CD4-positive, CD25-positive, alpha-beta regulatory T cell (primary cell): ENCODE measurements around the gene RAD51B. TPM values are rescaled to one million over a fixed set of nuclear protein-coding genes. Genes with fewer than 3 reads are reported as not detected.
A peak's percentile ranks its signal among the peaks of the same experiment; 100 is the strongest.

Experiments used
- ATAC-seq, 2 donors: fragments of 150-1000 bp; cut with Tn5 transposase; one replicate each; pipeline ENCODE4 v1.10.0; 2021; ENCODE audit warnings: low read depth in 2 of 2, moderate number of reproducible peaks in 2 of 2, moderate library complexity in 1 of 2
- DNase-seq, 3 donors: peaks; one replicate each; pipeline versions ENCODE4 v3.0.0 to v3.0.0-alpha.2; 2012 to 2022; ENCODE audit warnings: mixed read lengths in 1 of 3
- H3K27ac ChIP-seq: one replicate; pipeline ENCODE4 v1.7.0; 2013; ENCODE audit warnings: mild to moderate bottlenecking, low read length; ENCODE audit not compliant: insufficient read depth, poor library complexity, severe bottlenecking
- H3K27me3 ChIP-seq: one replicate; pipeline ENCODE4 v1.7.0; 2013; ENCODE audit warnings: low read length; ENCODE audit not compliant: control insufficient read depth, insufficient read depth
- H3K36me3 ChIP-seq: one replicate; pipeline ENCODE4 v1.7.0; 2013; ENCODE audit warnings: mild to moderate bottlenecking, low read length, moderate library complexity; ENCODE audit not compliant: control insufficient read depth, insufficient read depth
- H3K4me1 ChIP-seq: 2 replicates; pipeline ENCODE4 v1.7.0; 2013; ENCODE audit warnings: mild to moderate bottlenecking, low read length; ENCODE audit not compliant: insufficient read depth, control insufficient read depth, poor library complexity, severe bottlenecking
- H3K4me3 ChIP-seq: one replicate; pipeline ENCODE4 v1.7.0; 2013; ENCODE audit warnings: low read depth, mild to moderate bottlenecking, low read length, moderate library complexity
- H3K9me3 ChIP-seq, 2 experiments: 1 replicate in 1 of 2; 2 replicates in 1 of 2; pipeline ENCODE4 v1.7.0; 2013; ENCODE audit warnings: low read length in 2 of 2, mild to moderate bottlenecking in 1 of 2, moderate library complexity in 1 of 2; ENCODE audit not compliant: control insufficient read depth in 2 of 2
- H3K27ac Mint-ChIP-seq, 3 donors: one replicate each; pipeline ENCODE4 v1.8.0; 2020 to 2022; ENCODE audit warnings: mild to moderate bottlenecking in 3 of 3, mixed read lengths in 3 of 3, moderate library complexity in 2 of 3
- H3K27me3 Mint-ChIP-seq: one replicate; pipeline ENCODE4 v1.8.0; 2022; ENCODE audit warnings: mild to moderate bottlenecking, mixed read lengths
- H3K36me3 Mint-ChIP-seq: one replicate; pipeline ENCODE4 v1.8.0; 2020; ENCODE audit warnings: mixed read lengths
- H3K4me1 Mint-ChIP-seq, 4 donors: one replicate each; pipeline ENCODE4 v1.8.0; 2020 to 2022; ENCODE audit warnings: mixed read lengths in 4 of 4, mild to moderate bottlenecking in 1 of 4
- H3K4me3 Mint-ChIP-seq, 4 donors: one replicate each; pipeline ENCODE4 v1.8.0; 2020 to 2022; ENCODE audit warnings: mild to moderate bottlenecking in 4 of 4, mixed read lengths in 4 of 4, moderate library complexity in 3 of 4
- H3K9me3 Mint-ChIP-seq, 7 donors: one replicate each; pipeline ENCODE4 v1.8.0; 2020 to 2022; ENCODE audit warnings: mixed read lengths in 7 of 7, mild to moderate bottlenecking in 3 of 7, moderate library complexity in 2 of 7
- polyA plus RNA-seq, 4 donors: library from polyadenylated mRNA; unstranded; fragments of 300-500 nt; fragmentation: Illumina TruSeq; gene quantifications; one replicate each; pipeline ENCODE4 v1.2.3, GENCODE V29; 2021
- total RNA-seq: library from RNA; stranded (reverse); gene quantifications from one replicate; pipeline ENCODE4 v1.2.3, GENCODE V29; 2022

RAD51B gene
- total and polyA plus RNA-seq, 5 donors from 2014 or later: 19.1 to 40.2 (median 28.1) TPM

DNA sequence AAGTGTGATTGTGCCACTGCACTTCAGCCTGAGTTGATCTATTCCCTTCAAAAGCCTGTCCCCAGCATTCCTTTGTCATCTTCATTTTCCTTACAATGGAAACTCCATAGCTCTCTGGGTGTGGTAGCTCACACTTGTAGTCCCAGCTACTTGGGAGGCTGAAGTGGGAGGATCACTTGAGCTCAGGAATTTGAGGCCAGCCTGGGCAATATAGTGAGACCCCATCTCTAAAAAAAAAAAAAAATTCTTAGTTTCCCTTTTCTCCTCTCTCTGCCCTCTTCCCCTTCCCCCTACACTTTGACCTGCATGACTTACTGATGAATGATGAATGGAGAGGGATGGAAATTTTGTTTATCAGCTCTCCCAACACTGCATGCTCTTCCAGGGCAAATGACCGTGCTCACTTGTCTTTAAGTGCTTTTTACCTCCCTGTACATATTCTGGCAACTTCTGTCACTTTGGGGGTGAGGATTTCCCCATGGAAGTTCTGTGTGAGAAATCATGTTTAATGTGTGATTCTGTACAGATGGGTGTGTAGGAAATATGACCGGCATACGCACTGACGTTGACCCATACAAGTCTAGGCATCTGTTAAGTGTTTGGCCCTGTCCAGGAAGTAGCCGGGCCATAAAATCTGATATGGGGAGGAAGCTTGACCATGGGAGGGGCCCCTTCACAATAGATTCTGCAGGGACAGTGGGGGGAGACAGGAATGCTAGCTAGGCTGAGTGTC lies 907.9 kb downstream of the RAD51B start:
- Mint-ChIP-seq H3K4me3 (no peak overlapping the region), H3K27me3 (no peaks in the 10 kb centered on the region), H3K36me3 (no peaks in the 10 kb centered on the region), H3K9me3 (peaks cover 0 to 1% (median 0%) of the 10 kb centered on the region in 7 donors), H3K27ac (peak overlapping the region in 1 of 3 donors; percentile 93), H3K4me1 (peaks cover 17 to 47% (median 36%) of the 10 kb centered on the region in 4 donors)
- DNase-seq: no peak
- no peaks in the 10 kb centered on the region for H3K9me3 ChIP-seq
- no peak overlapping the region for H3K27ac ChIP-seq
- no peaks in the 10 kb centered on the region for H3K36me3 ChIP-seq
- H3K4me3 ChIP-seq: no peak overlapping the region
- no peak for ATAC-seq
- no peaks in the 10 kb centered on the region for H3K27me3 ChIP-seq
- H3K4me1 ChIP-seq: peaks cover 20% of the 10 kb centered on the region

DNA sequence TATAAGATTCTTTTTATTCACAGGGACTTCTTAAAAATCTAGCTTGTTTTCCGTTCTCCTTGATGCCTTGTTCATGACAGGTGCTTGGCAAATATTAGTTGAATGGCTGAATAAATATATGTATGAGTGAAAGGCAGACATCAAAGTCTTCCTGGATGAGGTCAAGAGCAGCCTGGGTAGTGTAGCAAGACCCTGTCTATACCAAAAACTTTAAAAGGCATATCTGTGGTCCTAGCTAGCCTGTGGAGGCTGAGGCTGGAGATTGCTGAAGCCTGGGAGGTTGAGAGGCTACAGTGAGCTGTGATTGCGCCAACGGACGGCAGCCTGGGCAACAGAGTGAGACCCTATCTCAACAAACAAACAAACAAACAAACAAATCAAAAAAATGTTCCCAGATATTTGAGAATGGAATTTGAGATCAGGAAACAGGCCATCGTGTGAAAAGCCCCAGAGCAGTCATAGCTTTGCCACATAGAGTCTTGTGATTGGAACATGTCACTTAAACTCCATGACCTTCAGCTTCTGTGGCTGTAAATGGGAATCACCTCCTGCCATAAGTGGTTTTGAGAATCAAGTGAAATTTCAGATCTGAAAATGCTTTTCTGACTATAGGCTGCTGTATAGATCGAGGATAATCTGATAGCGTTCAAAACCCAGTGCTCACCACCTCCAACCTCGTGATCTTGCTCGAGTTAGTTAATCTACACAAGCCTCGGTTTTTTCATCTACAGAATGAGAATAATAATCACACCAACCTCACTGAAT lies 908.9 kb downstream of the RAD51B start:
- H3K4me3 Mint-ChIP-seq: peak overlapping the region; percentile 64 to 77 (median 74)
- no peak for DNase-seq
- Histone ChIP-seq H3K4me3 (peak overlapping the region; percentile 69), H3K27ac (no peak overlapping the region), H3K9me3 (no peaks in the 10 kb centered on the region), H3K36me3 (no peaks in the 10 kb centered on the region), H3K27me3 (no peaks in the 10 kb centered on the region), H3K4me1 (peaks cover 28% of the 10 kb centered on the region)
- H3K27ac Mint-ChIP-seq: peak overlapping the region; percentile 5 to 88 (median 82)
- H3K4me1 Mint-ChIP-seq: peaks cover 18 to 55% (median 37%) of the 10 kb centered on the region in 4 donors
- no peaks in the 10 kb centered on the region for H3K36me3 Mint-ChIP-seq
- no peaks in the 10 kb centered on the region for H3K27me3 Mint-ChIP-seq
- peaks cover 0 to 1% (median 0%) of the 10 kb centered on the region in 7 donors for H3K9me3 Mint-ChIP-seq
- ATAC-seq: no peak

DNA sequence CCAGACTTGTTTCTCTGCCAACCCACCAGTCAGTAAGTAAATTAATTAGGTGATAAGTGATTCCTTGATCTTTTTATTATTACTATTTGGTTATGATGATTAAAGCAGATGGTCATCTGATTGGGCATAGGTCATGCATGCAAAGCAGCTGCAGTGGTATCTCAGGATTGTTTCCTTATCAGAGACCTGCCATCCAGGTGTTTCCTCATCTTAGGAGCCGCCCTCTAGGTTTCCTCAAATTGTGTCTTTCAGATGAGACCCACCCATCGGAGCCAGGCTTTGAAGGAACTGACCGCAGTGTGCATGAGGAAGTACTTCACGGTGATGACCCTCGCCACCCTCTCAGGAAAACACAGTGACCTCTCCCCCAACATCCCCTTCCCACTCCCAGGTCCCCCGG lies 910.0 kb downstream of the RAD51B start:
- Histone ChIP-seq H3K27me3 (no peaks in the 10 kb centered on the region), H3K9me3 (no peaks in the 10 kb centered on the region), H3K27ac (peak overlapping the region; percentile 6), H3K4me1 (peaks cover 38% of the 10 kb centered on the region), H3K36me3 (no peaks in the 10 kb centered on the region), H3K4me3 (no peak overlapping the region)
- H3K27me3 Mint-ChIP-seq: no peaks in the 10 kb centered on the region
- H3K4me1 Mint-ChIP-seq: peaks cover 23 to 65% (median 43%) of the 10 kb centered on the region in 4 donors
- peaks cover 0 to 1% (median 0%) of the 10 kb centered on the region in 7 donors for H3K9me3 Mint-ChIP-seq
- ATAC-seq (no peak), DNase-seq (no peak)
- H3K4me3 Mint-ChIP-seq: peak overlapping the region in 3 of 4 donors; percentile 64 to 79 (median 76)
- H3K27ac Mint-ChIP-seq: peak overlapping the region in 2 of 3 donors; percentile 82 to 88
- H3K36me3 Mint-ChIP-seq: no peaks in the 10 kb centered on the region

DNA sequence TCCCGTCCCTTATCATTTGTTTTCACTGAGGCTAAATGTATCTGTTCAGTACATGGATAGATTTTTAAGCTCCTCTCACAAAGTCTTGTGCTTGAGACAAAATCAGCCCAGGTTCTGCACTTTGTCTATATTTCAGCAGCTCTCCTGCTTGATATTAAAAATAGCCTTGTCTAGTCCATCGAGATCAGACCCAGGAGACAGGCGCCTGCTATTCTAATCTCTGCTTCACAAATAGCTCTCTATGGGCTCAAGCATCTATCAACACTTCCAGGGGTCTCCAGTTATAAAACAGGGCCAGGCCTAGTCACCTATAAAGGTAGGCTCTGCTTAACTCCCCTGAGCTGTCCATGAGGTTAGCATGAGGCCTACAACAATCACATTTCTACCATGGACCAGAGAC lies 910.8 kb downstream of the RAD51B start:
- H3K4me1 ChIP-seq: peaks cover 45% of the 10 kb centered on the region
- ATAC-seq (no peak), DNase-seq (no peak)
- Mint-ChIP-seq H3K4me3 (peak overlapping the region in 2 of 4 donors; percentile 39 to 64), H3K27ac (peak overlapping the region; percentile 82 to 89 (median 88)), H3K36me3 (no peaks in the 10 kb centered on the region), H3K9me3 (peaks cover 0 to 1% (median 0%) of the 10 kb centered on the region in 7 donors), H3K4me1 (peaks cover 25 to 73% (median 47%) of the 10 kb centered on the region in 4 donors), H3K27me3 (no peaks in the 10 kb centered on the region)
- no peaks in the 10 kb centered on the region for H3K27me3 ChIP-seq
- no peak overlapping the region for H3K4me3 ChIP-seq
- no peaks in the 10 kb centered on the region for H3K36me3 ChIP-seq
- peak overlapping the region; percentile 6 for H3K27ac ChIP-seq
- H3K9me3 ChIP-seq: no peaks in the 10 kb centered on the region

DNA sequence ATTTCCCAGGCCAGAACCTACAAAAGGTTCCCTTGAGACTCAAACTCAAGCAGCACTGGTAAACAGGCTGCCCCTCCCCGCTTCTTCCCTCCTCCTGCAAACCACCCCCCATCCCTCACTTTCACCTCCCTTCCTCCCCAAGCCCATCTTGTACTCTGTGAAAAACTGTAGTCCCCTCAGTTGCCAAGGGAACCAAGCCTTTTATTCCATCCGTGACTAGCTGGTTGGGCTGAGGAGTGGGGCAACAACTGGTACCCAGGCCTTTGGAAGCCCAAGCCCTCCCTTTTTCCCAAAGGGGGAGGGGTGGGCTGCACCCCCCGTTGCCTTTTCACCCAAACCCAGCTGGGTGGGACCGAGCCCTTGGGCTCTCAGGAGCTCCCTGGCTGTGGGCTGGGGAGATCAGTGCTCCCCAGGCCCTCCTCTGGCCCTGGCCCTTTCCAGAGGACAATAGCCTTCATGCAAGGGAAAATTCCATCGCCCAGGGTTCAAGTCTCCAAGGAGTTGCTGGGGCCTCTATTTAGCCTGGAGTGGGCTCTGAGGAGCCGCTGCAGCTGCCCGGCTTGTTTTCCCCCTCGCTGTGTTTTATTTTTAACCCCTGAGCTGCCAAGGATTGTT lies 911.3 kb downstream of the RAD51B start:
- Mint-ChIP-seq H3K4me1 (peaks cover 25 to 78% (median 46%) of the 10 kb centered on the region in 4 donors), H3K27ac (peak overlapping the region; percentile 32 to 88 (median 82)), H3K9me3 (peaks cover 0 to under 1% (median 0%) of the 10 kb centered on the region in 7 donors)

DNA sequence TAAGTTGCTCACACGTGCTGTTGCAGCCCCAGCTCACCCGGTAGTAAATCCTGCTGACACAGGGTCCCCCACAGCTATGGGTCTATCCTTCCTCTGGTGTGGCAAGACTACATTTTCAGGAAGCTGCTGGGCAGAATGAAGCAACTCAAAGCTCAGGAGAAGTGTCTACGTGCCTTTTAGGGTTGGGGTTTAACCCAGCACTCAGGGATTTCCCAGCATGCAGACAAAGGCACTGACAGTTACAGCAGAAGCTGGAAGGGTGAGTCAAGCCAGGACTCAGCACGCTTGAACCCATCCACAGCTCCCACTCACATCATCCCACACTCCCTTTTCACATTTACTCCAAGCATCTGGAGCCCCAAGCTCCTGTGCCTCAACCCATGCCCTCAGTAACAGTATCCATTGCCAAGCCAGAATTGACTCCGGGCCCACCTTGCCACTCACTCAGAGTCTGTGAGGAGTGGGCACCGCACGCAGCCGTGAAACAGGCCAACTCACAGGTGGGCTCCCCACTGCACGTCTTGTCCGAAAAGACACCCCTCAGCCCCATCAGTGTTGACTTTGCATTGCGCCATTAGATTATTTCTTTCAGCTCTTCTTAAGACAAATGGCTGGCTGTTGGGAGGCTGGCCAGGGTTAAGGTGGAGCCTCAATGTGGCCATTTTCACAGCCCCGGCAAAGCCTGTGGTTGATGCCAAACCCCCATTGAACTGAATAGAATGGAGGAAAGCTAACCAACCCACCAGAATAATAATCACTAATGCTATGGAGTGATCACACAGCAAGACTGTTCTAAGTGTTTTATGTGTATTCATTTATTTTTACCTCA lies 913.7 kb downstream of the RAD51B start:
- Mint-ChIP-seq H3K27me3 (no peaks in the 10 kb centered on the region), H3K36me3 (no peaks in the 10 kb centered on the region), H3K4me3 (peak overlapping the region in 2 of 4 donors; percentile 19 to 62), H3K9me3 (no peaks in the 10 kb centered on the region), H3K4me1 (peaks cover 23 to 75% (median 46%) of the 10 kb centered on the region in 4 donors), H3K27ac (peak overlapping the region; percentile 51 to 93 (median 79))
- Histone ChIP-seq H3K4me1 (peaks cover 48% of the 10 kb centered on the region), H3K27ac (peak overlapping the region; percentile 73), H3K36me3 (no peaks in the 10 kb centered on the region), H3K4me3 (peak overlapping the region; percentile 57), H3K9me3 (no peaks in the 10 kb centered on the region), H3K27me3 (no peaks in the 10 kb centered on the region)
- DNase-seq: peak in 1 of 3 donors; percentile 21
- ATAC-seq: no peak

More for the DNA sequence above, 911.3 kb downstream of the RAD51B start:
- Histone ChIP-seq H3K27me3 (no peaks in the 10 kb centered on the region), H3K9me3 (no peaks in the 10 kb centered on the region), H3K36me3 (no peaks in the 10 kb centered on the region), H3K4me3 (no peak overlapping the region), H3K4me1 (peaks cover 50% of the 10 kb centered on the region), H3K27ac (no peak overlapping the region)
- Mint-ChIP-seq H3K4me3 (peak overlapping the region in 1 of 4 donors; percentile 64), H3K27me3 (no peaks in the 10 kb centered on the region), H3K36me3 (no peaks in the 10 kb centered on the region)
- DNase-seq (no peak), ATAC-seq (no peak)
